Colonic mucosa (tissue), 4 donors: ENCODE data around the gene TNP1. TPM values are rescaled to one million over a fixed set of nuclear protein-coding genes. Genes with fewer than 3 reads are reported as not detected.

Experiments
- DNase-seq: peaks from one replicate; pipeline ENCODE4 v3.0.0-alpha.2; 2020
- H3K27ac ChIP-seq: fragments of 200-600 bp; one replicate; pipeline ENCODE4 v1.8.0; 2021
- H3K27me3 ChIP-seq: fragments of 200-600 bp; one replicate; pipeline ENCODE4 v1.8.0; 2021
- H3K36me3 ChIP-seq: fragments of 200-600 bp; one replicate; pipeline ENCODE4 v1.8.0; 2021
- H3K4me1 ChIP-seq: fragments of 200-600 bp; one replicate; pipeline ENCODE4 v1.8.0; 2021; ENCODE audit warnings: mild to moderate bottlenecking
- H3K4me3 ChIP-seq: fragments of 200-600 bp; one replicate; pipeline ENCODE4 v1.8.0; 2021
- H3K9ac ChIP-seq, 2 donors: one replicate each; pipeline ENCODE4 v1.7.0; 2013; ENCODE audit warnings: control low read depth in 2 of 2, low read depth in 2 of 2, low read length in 2 of 2
- H3K9me3 ChIP-seq: fragments of 200-600 bp; one replicate; pipeline ENCODE4 v1.8.0; 2021
- intact Hi-C: fragments of 100-400 bp; cut with DNase I; formaldehyde crosslinking; loops from one replicate; pipeline ENCODE4 v1.14.1; 2022
- total RNA-seq, 2 donors: library from RNA; stranded (reverse); fragmentation: NEBNext Ultra II Directional in 1 of 2; extraction: Animal tissue kit (Norgen Biotek cat#: 25700) in 1 of 2; gene quantifications; one replicate each; pipeline ENCODE4 v1.2.1, GENCODE V29; 2021
- TF ChIP-seq, protein P1 (sequence below): fragments of 200-600 bp; IDR thresholded peaks from one replicate; pipeline ENCODE4 v1.8.0; 2022; ENCODE audit warnings: antibody characterized with exemption, mild to moderate bottlenecking
- donor health status: healthy.
- donor health status: DM: no; HTN: no; CAD: no.
- donor health status: DM: no; HTN: no; CAD: no.

Gene TNP1
- total RNA-seq, 2 donors from 2014 or later, result not detected

DNA sequence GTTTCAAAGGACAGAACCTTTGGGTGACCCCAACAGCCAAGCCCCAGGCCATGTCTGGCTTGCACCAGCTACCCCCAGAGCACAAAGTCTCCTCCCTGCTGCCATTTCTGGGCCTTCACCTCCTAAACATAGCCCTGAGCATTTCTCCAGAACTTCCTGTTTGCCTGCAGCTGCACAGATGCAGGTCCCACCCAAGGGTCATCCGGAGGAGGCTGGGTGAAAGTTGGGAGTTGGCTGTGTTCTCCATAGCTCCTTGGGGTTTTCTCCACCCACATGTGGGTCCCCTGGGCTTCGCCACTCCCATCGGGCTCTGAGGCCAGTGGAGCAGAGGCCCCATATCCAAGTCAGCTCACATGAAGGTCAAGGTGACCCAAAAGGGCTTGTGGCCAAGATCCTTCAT, 4.3 kb downstream of the TNP1 start:
- Histone ChIP-seq H3K9ac (no peak overlapping the region), H3K9me3 (no peaks in the 10 kb centered on the region), H3K4me1 (no peaks in the 10 kb centered on the region), H3K36me3 (no peaks in the 10 kb centered on the region), H3K27ac (no peak overlapping the region), H3K27me3 (no peaks in the 10 kb centered on the region), H3K4me3 (no peak overlapping the region)
- intact Hi-C loops, result no loop called here
- TF ChIP-seq, protein P1, sequence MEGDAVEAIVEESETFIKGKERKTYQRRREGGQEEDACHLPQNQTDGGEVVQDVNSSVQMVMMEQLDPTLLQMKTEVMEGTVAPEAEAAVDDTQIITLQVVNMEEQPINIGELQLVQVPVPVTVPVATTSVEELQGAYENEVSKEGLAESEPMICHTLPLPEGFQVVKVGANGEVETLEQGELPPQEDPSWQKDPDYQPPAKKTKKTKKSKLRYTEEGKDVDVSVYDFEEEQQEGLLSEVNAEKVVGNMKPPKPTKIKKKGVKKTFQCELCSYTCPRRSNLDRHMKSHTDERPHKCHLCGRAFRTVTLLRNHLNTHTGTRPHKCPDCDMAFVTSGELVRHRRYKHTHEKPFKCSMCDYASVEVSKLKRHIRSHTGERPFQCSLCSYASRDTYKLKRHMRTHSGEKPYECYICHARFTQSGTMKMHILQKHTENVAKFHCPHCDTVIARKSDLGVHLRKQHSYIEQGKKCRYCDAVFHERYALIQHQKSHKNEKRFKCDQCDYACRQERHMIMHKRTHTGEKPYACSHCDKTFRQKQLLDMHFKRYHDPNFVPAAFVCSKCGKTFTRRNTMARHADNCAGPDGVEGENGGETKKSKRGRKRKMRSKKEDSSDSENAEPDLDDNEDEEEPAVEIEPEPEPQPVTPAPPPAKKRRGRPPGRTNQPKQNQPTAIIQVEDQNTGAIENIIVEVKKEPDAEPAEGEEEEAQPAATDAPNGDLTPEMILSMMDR, result no peak
- no peak for DNase-seq

GRCh38 chr2:216855079-216855478, 4.8 kb downstream of the TNP1 start:
- DNase-seq, result no peak
- Histone ChIP-seq H3K9ac (no peak overlapping the region), H3K27ac (no peak overlapping the region), H3K27me3 (no peaks in the 10 kb centered on the region), H3K4me3 (no peak overlapping the region), H3K36me3 (no peaks in the 10 kb centered on the region), H3K9me3 (no peaks in the 10 kb centered on the region), H3K4me1 (no peaks in the 10 kb centered on the region)
- TF ChIP-seq, protein P1, result no peak
- intact Hi-C loops, result no loop called here

- intact Hi-C loops, result no loop called here
- TF ChIP-seq, protein P1, result no peak
- no peak for DNase-seq
These were observed 8.3 kb downstream of the TNP1 start for GRCh38 chr2:216851486-216852090.

DNA sequence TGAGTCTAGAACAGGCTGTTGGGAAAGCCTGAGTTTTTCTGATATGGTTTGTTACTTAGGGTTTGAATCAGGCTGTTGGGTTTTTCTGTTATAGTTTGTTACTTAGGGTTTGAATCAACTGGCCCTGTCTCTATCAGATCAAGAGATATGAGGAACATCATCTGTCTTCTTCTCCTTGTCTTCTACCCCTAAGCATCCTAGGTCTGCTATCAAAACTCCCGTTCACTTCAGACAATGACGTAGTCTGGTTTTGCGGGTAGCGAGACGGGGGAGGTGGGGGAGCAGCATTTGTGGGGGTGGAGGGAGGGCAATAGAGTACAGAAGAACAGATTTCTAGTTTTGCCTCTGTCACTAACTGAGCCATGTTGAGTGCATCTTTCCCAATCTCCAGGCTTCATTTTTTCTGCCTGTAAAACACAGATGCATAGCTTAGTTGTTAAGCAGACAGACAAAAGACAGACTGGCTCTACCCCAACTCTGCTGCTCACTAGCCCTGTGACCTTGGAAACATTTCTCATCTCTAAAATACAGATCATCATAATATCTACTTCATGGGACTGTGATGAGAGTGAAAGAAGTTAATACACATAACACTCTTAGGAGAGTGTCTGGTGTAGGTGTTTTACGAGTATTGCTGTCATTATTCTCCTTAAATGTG, 9.1 kb downstream of the TNP1 start:
- Histone ChIP-seq H3K4me3 (no peak overlapping the region), H3K4me1 (no peaks in the 10 kb centered on the region), H3K27me3 (no peaks in the 10 kb centered on the region), H3K9me3 (no peaks in the 10 kb centered on the region), H3K9ac (no peak overlapping the region), H3K36me3 (no peaks in the 10 kb centered on the region), H3K27ac (no peak overlapping the region)
- intact Hi-C loops, result no loop called here
- DNase-seq, result no peak
- TF ChIP-seq, protein P1, result no peak

More at GRCh38 chr2:216851486-216852090, 8.3 kb downstream of the TNP1 start:
- no peak overlapping the region for H3K27ac ChIP-seq
- no peaks in the 10 kb centered on the region for H3K9me3 ChIP-seq
- no peak overlapping the region for H3K9ac ChIP-seq
- no peaks in the 10 kb centered on the region for H3K36me3 ChIP-seq
- no peak overlapping the region for H3K4me3 ChIP-seq
- H3K4me1 ChIP-seq, result no peaks in the 10 kb centered on the region
- H3K27me3 ChIP-seq, result no peaks in the 10 kb centered on the region

DNA sequence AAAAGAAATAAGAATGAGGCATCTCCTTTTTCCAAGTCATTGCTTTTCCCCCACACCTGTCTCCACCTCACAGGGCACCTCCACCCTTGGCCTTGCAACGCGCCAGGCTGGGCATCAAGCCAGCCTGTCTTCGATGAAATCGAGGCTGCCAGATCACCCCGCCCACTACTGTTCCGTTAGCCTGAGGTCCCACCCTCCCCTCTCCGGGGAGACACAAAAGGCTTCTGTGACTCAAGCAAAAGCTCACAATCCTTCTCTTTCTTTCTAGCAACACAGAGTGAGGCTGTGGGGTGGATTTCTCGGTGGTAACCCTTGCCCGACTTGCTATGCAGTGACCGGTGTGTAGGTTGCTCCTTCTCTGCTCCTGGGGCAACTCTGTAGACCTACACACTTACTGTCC, 9.9 kb downstream of the TNP1 start:
- Histone ChIP-seq H3K36me3 (no peaks in the 10 kb centered on the region), H3K27ac (no peak overlapping the region), H3K4me1 (no peaks in the 10 kb centered on the region), H3K9me3 (no peaks in the 10 kb centered on the region), H3K27me3 (no peaks in the 10 kb centered on the region), H3K4me3 (no peak overlapping the region), H3K9ac (no peak overlapping the region)
- intact Hi-C loops, result no loop called here
- TF ChIP-seq, protein P1, result no peak
- DNase-seq, result no peak
